H1 (cell line): Measurements from ENCODE around the gene CELSR1.

ENCODE experiments used
- CREB1 ChIP-seq: IDR thresholded peaks from 2 replicates; pipeline ENCODE4 v1.6.1; 2012; ENCODE audit warnings: inconsistent platforms
- EZH2 ChIP-seq: fragments of 200-600 bp; sonication (generic); IDR thresholded peaks from 2 replicates; pipeline ENCODE4 v1.7.1; 2012; ENCODE audit warnings: low read depth, mild to moderate bottlenecking, moderate library complexity, low read length, inconsistent platforms; ENCODE audit not compliant: severe bottlenecking
- KDM4A ChIP-seq: IDR thresholded peaks from one replicate; pipeline ENCODE4 v1.7.1; 2012; ENCODE audit warnings: low read depth, mild to moderate bottlenecking, moderate library complexity, low read length, inconsistent platforms; ENCODE audit not compliant: severe bottlenecking
- MAFK ChIP-seq: IDR thresholded peaks from 2 replicates; pipeline ENCODE4 v1.6.1; 2012; ENCODE audit warnings: low read depth, mild to moderate bottlenecking, improper control_type of control experiment, low read length
- PHF8 ChIP-seq: fragments of 200-600 bp; sonication (generic); conservative IDR thresholded peaks from 2 replicates; pipeline ENCODE4 v1.7.1; 2012; ENCODE audit warnings: low read depth, mild to moderate bottlenecking, inconsistent platforms, low read length, moderate library complexity
- POLR2A ChIP-seq, 2 experiments: IDR thresholded peaks; 1 replicate in 1 of 2; 2 replicates in 1 of 2; pipeline ENCODE4 v1.6.1; 2011; ENCODE audit warnings: low read depth in 2 of 2, low read length in 2 of 2, mild to moderate bottlenecking in 2 of 2; ENCODE audit errors: control extremely low read depth in 1 of 2
- POLR2AphosphoS5 ChIP-seq: IDR thresholded peaks from 2 replicates; pipeline ENCODE4 v1.6.1; 2011; ENCODE audit warnings: low read depth, low read length
- RFX5 ChIP-seq: IDR thresholded peaks from 2 replicates; pipeline ENCODE4 v1.6.1; 2011; ENCODE audit warnings: low read depth, low read length, improper control_type of control experiment, borderline replicate concordance
- TBP ChIP-seq: IDR thresholded peaks from 2 replicates; pipeline ENCODE4 v1.6.1; 2011; ENCODE audit warnings: low read depth, low read length, improper control_type of control experiment
- TF ChIP-seq, protein P1 (sequence below), 3 experiments: IDR thresholded peaks; 1 replicate in 2 of 3; 2 replicates in 1 of 3; pipeline versions ENCODE4 v1.5.1 to v1.6.1; 2011; ENCODE audit warnings: low read length in 3 of 3, mild to moderate bottlenecking in 3 of 3, inconsistent platforms in 2 of 3, low read depth in 1 of 3, moderate library complexity in 1 of 3; ENCODE audit not compliant: insufficient read depth in 1 of 3; ENCODE audit errors: control extremely low read depth in 1 of 3

DNA sequence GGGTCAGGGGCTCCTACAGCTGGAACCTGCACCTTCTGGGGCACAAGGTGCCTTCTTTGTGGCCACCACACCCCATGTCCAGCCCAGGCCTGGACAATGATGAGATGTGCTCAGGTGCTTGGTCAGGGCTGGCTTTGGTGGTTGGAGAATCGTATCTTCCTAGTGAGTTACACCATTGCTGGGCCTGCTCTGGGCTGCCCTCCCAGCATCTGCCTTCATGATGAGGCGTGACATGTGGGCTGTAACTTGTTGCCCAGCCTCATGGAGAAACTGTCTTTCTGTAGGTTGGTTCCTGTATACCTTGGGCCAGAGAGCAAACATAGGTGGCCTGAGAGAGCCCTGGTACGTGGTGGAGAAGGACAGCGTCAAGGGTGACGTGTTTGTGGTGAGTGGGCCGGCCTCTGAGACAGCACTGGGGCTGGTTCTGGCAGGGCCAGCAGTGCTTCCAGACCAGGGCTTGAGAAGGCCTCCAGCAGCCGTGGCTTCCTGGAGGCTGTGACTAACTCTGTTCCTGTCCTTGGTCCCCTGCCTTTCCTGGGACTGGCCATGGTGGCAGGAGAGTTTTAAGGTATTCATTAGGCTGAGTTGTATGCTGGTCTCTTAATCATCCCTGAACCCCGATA, 183.8 kb downstream of the CELSR1 start:
- TF ChIP-seq EZH2: no peak
- no peak for TF ChIP-seq CREB1
- no peak for TF ChIP-seq RFX5
- TF ChIP-seq MAFK: no peak
- TF ChIP-seq KDM4A: no peak
- TF ChIP-seq, protein P1, sequence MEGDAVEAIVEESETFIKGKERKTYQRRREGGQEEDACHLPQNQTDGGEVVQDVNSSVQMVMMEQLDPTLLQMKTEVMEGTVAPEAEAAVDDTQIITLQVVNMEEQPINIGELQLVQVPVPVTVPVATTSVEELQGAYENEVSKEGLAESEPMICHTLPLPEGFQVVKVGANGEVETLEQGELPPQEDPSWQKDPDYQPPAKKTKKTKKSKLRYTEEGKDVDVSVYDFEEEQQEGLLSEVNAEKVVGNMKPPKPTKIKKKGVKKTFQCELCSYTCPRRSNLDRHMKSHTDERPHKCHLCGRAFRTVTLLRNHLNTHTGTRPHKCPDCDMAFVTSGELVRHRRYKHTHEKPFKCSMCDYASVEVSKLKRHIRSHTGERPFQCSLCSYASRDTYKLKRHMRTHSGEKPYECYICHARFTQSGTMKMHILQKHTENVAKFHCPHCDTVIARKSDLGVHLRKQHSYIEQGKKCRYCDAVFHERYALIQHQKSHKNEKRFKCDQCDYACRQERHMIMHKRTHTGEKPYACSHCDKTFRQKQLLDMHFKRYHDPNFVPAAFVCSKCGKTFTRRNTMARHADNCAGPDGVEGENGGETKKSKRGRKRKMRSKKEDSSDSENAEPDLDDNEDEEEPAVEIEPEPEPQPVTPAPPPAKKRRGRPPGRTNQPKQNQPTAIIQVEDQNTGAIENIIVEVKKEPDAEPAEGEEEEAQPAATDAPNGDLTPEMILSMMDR (IDR thresholded peaks at IDR 0.05; ENCODE audit: control extremely low read depth in 1 of 3, insufficient read depth in 1 of 3, low read depth in 1 of 3, low read length in 3 of 3): no peak
- TF ChIP-seq POLR2A (IDR thresholded peaks at IDR 0.05; ENCODE audit: control extremely low read depth in 1 of 2, low read depth in 2 of 2, low read length in 2 of 2): no peak
- TF ChIP-seq PHF8: no peak
- no peak for TF ChIP-seq TBP
- no peak for TF ChIP-seq POLR2AphosphoS5
